ENCODE results near the gene DSTN.

- no peak for TF ChIP-seq EP300 (IDR thresholded peaks at IDR 0.05)
- TF ChIP-seq, protein P1, sequence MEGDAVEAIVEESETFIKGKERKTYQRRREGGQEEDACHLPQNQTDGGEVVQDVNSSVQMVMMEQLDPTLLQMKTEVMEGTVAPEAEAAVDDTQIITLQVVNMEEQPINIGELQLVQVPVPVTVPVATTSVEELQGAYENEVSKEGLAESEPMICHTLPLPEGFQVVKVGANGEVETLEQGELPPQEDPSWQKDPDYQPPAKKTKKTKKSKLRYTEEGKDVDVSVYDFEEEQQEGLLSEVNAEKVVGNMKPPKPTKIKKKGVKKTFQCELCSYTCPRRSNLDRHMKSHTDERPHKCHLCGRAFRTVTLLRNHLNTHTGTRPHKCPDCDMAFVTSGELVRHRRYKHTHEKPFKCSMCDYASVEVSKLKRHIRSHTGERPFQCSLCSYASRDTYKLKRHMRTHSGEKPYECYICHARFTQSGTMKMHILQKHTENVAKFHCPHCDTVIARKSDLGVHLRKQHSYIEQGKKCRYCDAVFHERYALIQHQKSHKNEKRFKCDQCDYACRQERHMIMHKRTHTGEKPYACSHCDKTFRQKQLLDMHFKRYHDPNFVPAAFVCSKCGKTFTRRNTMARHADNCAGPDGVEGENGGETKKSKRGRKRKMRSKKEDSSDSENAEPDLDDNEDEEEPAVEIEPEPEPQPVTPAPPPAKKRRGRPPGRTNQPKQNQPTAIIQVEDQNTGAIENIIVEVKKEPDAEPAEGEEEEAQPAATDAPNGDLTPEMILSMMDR (IDR thresholded peaks at IDR 0.05): no peak
Observed at GRCh38 chr20:17533396-17533795, 36.5 kb upstream of the DSTN start.
